Measurements from ENCODE around the gene SIRPA.

Gene SIRPA

GRCh38 chr20:1949347-1950100 lies 54.3 kb downstream of the SIRPA start:
- DNase-seq (ENCODE audit: low read depth in 2 of 2): no peak

GRCh38 chr20:1950836-1951235 lies 55.6 kb downstream of the SIRPA start:
- no peak for DNase-seq (ENCODE audit: low read depth in 2 of 2)

GRCh38 chr20:1951436-1952115 lies 56.4 kb downstream of the SIRPA start:
- DNase-seq (ENCODE audit: low read depth in 2 of 2): no peak

GRCh38 chr20:1952737-1953530 lies 57.7 kb downstream of the SIRPA start:
- DNase-seq (ENCODE audit: low read depth in 2 of 2): no peak

GRCh38 chr20:1953621-1954020 lies 58.4 kb downstream of the SIRPA start:
- DNase-seq (ENCODE audit: low read depth in 2 of 2): no peak

- no peak for DNase-seq (ENCODE audit: low read depth in 2 of 2)
These were observed 60.0 kb downstream of the SIRPA start for GRCh38 chr20:1955217-1955616.

- DNase-seq (ENCODE audit: low read depth in 2 of 2): no peak
These were observed 63.2 kb downstream of the SIRPA start for GRCh38 chr20:1958426-1958825.

DNA sequence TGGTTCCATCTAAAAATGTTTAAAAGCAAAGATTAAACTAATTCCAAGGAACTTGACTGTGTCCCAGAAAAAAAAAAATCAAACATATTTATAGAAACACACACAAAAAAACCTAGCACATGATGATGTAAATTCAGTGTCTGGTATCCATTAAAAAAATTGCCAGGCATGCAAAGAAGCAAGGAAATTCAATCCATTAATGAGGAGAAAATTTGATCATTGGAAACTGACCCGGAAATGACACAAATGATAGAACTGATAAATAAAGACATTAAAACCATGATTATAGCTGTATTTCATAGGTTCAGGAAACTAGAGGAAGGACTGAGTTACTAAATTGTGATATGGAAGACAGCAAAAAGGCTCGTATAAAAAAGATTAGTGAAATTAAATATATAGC lies 63.9 kb downstream of the SIRPA start:
- no peak for DNase-seq (ENCODE audit: low read depth in 2 of 2)

- DNase-seq (ENCODE audit: low read depth in 2 of 2): no peak
These were observed 66.2 kb downstream of the SIRPA start for GRCh38 chr20:1961374-1961773.

GRCh38 chr20:1964061-1964460 lies 68.9 kb downstream of the SIRPA start:
- DNase-seq (ENCODE audit: low read depth in 2 of 2): no peak

DNA sequence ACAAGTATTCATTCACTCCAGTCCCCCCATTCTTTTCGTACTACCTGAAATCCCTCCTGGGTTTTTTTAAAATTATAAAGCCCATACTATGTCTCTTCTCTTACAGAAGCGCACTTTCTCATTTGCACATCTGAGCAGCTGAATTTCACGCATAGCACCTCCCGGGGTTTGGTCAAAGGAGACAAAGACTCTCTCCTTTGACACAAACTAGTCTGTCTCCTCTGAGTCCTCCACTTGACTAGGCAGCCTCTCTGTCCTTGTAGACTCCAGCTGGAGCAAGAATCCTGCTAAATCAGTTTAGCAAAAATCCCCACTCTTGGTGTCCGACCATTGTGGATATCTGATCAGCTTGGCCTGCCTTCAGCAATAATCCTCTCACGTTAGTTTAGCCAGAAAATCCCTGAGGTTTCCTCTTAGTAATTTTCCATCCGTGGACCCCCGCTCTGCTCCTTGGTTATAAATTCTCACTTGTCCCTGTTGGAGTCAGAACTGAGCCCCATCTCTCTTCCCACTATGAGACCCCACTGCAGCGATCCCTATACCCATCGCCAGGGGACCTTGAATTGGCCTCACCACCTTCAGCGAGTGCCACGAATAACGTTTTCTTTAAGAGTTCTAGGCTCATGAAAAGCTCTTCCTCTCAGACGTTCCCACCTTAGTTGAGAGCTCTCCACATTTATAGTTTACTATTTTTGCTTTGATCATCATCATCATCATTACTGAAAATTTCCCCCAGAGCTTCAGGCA lies 69.6 kb downstream of the SIRPA start:
- DNase-seq (ENCODE audit: low read depth in 2 of 2): no peak

GRCh38 chr20:1965520-1966351 lies 70.5 kb downstream of the SIRPA start:
- DNase-seq (ENCODE audit: low read depth in 2 of 2): peak; percentile 57 to 65

GRCh38 chr20:1968964-1969363 lies 73.8 kb downstream of the SIRPA start:
- no peak for DNase-seq (ENCODE audit: low read depth in 2 of 2)

DNA sequence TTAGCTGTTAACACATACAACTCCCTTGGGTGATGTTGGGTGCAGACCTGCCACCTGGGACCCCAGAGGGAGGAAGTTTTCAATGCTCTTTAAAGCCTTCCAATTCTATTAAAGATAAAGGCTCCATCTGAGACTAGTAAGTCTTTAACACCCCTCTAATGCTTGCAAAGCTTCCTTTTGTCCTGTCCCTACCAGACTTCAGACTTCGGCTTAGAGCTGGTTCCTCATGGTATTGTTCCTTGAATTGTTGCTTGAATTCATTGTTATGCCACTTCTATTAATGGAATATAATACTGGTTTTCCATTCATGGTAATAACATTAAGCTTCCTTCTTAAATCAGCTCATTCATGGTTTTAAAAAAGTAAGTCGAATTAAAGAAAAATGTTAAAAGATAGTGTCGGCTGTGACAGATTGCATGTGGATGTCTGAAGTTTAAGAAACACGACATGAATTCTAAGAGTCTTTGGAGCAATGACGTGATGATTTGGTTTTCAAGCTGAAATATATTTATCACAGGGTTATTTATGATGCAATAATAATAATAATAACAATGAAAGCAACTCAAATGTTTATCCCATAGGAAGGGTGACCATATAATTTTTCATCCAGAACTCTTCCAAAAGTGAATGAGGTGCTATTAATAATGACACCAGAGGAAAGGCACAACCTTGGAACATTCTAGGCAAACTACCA lies 76.8 kb downstream of the SIRPA start:
- no peak for DNase-seq (ENCODE audit: low read depth in 2 of 2)

- no peak for DNase-seq (ENCODE audit: low read depth in 2 of 2)
These were observed 78.6 kb downstream of the SIRPA start for GRCh38 chr20:1973601-1974440.

GRCh38 chr20:1975291-1975690 lies 80.1 kb downstream of the SIRPA start:
- DNase-seq (ENCODE audit: low read depth in 2 of 2): no peak

- DNase-seq (ENCODE audit: low read depth in 2 of 2): no peak
These were observed 84.0 kb downstream of the SIRPA start for GRCh38 chr20:1979106-1979778.

DNA sequence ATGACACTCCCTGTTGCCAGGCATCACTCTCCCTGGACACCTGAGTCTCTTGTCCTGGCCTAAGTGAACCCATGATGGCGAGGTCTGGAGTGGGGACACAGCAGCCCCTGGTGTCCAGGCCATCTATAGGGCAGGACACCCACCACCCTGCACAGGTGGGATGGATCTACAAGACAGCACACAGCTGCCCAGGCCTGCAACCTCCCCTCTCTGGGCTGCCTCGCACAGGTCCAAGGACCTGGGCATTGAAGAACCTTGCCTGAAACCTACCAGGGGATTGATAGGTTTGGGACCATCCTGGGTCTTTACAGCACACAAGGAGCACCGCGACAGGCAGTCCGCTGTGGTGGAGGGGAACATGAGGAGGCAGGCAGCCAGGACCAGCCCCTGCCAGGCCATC lies 87.5 kb downstream of the SIRPA start:
- DNase-seq (ENCODE audit: low read depth in 2 of 2): no peak

- DNase-seq (ENCODE audit: low read depth in 2 of 2): no peak
These were observed 88.1 kb downstream of the SIRPA start for GRCh38 chr20:1983301-1983700.
